ENCODE results near the gene FES.

Gene FES

DNA sequence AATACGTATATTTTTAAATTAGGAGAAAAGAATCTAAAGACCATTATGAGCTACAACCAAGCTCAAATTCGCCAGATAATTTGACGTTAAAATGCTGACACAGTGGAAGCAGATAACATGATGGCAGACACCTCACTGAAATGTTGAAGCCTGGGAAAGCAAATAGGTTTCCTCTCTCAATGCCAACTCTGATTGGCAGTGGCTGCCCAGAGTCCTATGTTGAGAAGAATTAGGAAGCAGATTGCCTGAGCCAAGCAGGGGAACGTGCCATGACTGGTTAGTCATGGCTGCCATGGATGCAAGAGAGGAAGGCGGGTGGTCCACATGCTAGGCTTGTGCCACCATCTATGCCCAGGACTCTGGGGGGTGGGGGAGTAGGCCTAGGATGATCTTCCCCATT lies 54.0 kb downstream of the FES start:
- DNase-seq (ENCODE audit: low spot score in 2 of 2) (no peak), ATAC-seq (ENCODE audit: low read depth) (no peak)
- Mint-ChIP-seq H3K27ac (no peak overlapping the region), H3K4me1 (peaks cover 18% of the 10 kb centered on the region), H3K9me3 (no peaks in the 10 kb centered on the region), H3K36me3 (peaks cover 9% of the 10 kb centered on the region), H3K4me3 (no peak overlapping the region), H3K27me3 (no peaks in the 10 kb centered on the region)

DNA sequence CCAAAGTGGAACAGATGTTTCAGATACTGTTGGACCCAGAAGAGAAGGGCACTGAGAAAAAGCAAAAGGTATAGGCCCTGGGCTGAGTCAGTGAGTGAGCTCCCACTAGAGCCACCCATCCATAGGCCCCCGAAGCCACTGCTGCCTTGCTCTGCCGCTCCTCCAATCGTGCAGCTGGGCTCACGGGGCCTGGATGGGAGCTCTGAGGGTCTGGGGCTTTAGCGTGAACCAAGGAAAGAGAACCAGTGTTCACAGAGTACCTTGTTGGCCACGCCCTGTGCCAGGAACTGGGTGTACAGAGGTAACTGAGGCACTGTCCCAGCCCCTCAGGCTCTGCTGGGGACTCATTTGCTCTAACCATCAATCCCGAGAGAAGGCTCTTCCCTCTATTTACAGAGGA lies 55.5 kb downstream of the FES start:
- H3K36me3 Mint-ChIP-seq, result peaks cover 9% of the 10 kb centered on the region

DNA sequence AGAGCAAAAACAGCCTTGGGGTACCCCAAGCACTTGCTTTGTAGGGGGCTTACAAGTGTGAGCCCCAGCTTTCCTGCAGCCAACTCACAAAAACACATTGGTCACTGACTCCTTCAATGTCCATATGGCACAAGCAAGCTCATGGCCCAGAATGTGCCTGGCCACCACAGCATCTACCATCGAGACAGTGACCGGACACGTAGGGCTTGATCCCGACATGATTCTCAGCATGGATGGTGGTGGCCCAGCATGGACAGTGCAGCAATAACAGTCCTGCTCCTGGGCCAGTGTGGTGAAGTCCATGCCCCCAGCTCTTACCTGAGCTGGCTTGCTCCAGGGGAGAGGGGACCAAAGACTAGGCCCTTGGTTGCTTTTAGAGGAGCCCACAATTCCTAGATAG lies 56.7 kb downstream of the FES start:
- Mint-ChIP-seq H3K4me1 (peaks cover 9% of the 10 kb centered on the region), H3K9me3 (no peaks in the 10 kb centered on the region), H3K36me3 (peaks cover 9% of the 10 kb centered on the region), H3K4me3 (no peak overlapping the region), H3K27ac (no peak overlapping the region), H3K27me3 (no peaks in the 10 kb centered on the region)
- DNase-seq (ENCODE audit: low spot score in 2 of 2) (no peak), ATAC-seq (ENCODE audit: low read depth) (no peak)

More for the DNA sequence above, 55.5 kb downstream of the FES start:
- H3K27me3 Mint-ChIP-seq, result no peaks in the 10 kb centered on the region
- no peak overlapping the region for H3K27ac Mint-ChIP-seq
- H3K9me3 Mint-ChIP-seq, result no peaks in the 10 kb centered on the region
- peaks cover 13% of the 10 kb centered on the region for H3K4me1 Mint-ChIP-seq
- H3K4me3 Mint-ChIP-seq, result no peak overlapping the region
- ATAC-seq (ENCODE audit: low read depth) (no peak), DNase-seq (ENCODE audit: low spot score in 2 of 2) (no peak)

DNA sequence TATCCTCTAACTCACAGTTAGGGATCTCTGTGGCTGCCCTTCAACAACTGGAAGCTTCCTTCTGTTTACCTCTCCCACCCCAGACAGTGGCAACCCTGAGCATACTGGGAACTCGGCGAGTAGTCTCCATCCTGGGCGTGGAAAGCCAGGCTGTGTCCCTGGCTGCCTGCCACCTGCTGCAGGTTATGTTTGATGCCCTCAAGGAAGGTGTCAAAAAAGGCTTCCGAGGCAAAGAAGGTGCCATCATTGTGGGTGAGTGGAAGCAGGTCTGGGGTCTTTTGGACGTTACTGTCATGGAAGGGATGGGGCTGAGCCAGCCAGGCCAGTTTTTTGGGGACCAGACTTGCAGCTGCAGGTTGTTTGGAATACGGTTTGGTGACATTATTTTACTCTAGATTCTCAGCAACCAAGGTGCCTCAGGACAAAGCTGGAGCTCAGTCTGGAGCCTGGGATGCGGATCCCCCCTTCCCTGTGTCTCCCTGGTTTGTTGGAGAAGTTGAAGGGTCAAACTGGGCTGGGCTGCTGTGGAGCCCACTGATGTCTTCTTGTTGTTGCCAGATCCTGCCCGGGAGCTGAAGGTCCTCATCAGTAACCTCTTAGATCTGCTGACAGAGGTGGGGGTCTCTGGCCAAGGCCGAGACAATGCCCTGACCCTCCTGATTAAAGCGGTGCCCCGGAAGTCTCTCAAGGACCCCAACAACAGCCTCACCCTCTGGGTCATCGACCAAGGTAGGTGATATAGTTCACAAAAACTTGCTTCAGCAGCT lies 58.2 kb downstream of the FES start:
- no peak overlapping the region for H3K27ac Mint-ChIP-seq
- H3K9me3 Mint-ChIP-seq, result no peaks in the 10 kb centered on the region
- H3K4me1 Mint-ChIP-seq, result no peaks in the 10 kb centered on the region
- H3K4me3 Mint-ChIP-seq, result no peak overlapping the region
- DNase-seq (ENCODE audit: low spot score in 2 of 2) (no peak), ATAC-seq (ENCODE audit: low read depth) (no peak)
- H3K36me3 Mint-ChIP-seq, result peaks cover 13% of the 10 kb centered on the region
- no peaks in the 10 kb centered on the region for H3K27me3 Mint-ChIP-seq

DNA sequence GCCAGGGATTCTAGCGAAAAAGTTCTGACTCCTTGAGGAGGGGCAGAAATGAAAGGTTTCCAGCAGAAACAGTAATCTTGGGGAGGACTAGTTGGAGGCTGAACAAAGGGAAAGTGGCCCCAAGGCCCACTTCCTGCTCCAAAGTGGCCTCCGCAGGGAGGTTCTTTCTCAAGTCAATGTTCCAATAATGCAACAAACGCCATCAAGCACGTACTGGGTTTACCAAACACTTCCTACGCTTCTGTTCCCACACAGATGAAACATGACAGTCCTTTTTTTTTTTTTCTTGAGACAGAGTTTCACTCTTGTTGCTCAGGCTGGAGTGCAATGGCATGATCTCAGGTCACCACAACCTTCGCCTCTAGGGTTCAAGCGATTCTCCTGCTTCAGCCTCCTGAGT lies 60.8 kb downstream of the FES start:
- Mint-ChIP-seq H3K9me3 (no peaks in the 10 kb centered on the region), H3K4me3 (no peak overlapping the region), H3K27ac (no peak overlapping the region), H3K4me1 (no peaks in the 10 kb centered on the region), H3K27me3 (no peaks in the 10 kb centered on the region), H3K36me3 (peaks cover 18% of the 10 kb centered on the region)
- DNase-seq (ENCODE audit: low spot score in 2 of 2), result no peak
- ATAC-seq (ENCODE audit: low read depth), result no peak
